ENCODE data around the gene ATL3. TPM values are rescaled to one million over a fixed set of nuclear protein-coding genes. Genes with fewer than 3 reads are reported as not detected.
A peak's percentile ranks its signal among the peaks of the same experiment; 100 is the strongest.
"Not testable (repeated sequence)": the region's sequence is repeated elsewhere in the genome, so short reads cannot be mapped to it uniquely, and the experiment has no call there.

The ATL3 gene, protein sequence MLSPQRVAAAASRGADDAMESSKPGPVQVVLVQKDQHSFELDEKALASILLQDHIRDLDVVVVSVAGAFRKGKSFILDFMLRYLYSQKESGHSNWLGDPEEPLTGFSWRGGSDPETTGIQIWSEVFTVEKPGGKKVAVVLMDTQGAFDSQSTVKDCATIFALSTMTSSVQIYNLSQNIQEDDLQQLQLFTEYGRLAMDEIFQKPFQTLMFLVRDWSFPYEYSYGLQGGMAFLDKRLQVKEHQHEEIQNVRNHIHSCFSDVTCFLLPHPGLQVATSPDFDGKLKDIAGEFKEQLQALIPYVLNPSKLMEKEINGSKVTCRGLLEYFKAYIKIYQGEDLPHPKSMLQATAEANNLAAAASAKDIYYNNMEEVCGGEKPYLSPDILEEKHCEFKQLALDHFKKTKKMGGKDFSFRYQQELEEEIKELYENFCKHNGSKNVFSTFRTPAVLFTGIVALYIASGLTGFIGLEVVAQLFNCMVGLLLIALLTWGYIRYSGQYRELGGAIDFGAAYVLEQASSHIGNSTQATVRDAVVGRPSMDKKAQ
- 14.1 TPM for polyA plus RNA-seq (ENCODE audit: insufficient read length)

DNA sequence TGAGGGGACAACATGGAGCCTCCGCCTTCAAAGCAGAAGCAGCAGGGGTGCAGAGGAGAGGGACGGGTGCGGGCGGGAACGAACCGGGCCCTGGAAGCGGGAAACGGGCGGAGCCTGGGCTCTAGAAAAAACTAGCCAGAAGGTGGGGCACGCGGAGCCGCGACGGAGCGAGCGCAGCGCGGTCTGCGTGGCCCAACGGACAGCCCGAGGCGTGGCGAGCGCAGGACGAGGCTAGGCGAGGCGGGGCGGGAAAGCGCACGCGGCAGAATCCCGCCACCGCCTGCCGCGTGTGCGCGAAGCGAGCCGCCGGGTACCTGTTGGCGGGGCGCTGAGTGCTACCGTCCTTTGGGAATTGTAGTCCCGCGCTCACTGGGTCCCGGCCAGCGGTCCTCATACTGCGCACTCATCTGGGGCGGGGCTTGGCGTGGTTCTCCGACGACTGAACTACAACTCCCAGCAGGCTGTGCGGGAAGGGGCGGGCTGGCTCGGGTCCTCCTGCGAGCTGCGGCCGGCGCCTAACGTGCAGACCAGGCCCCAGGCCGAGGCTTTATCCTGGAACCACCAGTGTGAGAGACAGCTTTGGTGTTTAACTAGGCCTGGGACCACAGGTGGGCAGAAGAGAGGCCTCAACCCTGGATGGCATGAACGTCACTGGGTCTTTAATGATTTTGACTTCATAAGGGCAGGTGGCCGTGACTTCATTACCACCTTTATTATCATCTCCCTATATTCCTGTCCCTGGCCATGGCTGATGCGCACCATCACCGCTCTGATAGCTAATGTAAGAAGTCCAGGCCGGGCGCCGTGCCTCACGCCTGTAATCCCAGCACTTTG, at the start of gene ATL3:
ATL3 (minus strand) TSS at position 55 of the 834 bp plus-strand sequence; CDS start at position 14, 41 bp downstream.
- peak; percentile 96 for DNase-seq

DNA sequence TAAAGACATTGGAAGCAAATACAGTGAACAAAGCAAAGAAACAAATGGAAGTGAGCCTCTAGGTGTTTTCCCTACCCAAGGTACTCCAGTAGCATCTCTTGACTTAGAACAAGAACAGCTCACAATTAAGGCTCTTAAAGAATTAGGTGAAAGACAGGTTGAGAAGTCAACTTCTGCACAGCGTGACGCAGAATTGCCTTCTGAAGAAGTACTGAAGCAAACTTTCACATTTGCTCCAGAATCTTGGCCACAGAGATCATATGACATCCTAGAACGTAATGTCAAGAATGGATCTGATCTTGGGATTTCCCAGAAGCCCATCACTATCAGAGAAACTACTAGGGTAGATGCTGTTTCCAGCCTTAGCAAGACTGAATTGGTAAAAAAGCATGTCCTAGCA, 49.4 kb upstream of the ATL3 start:
- DNase-seq = no peak

DNA sequence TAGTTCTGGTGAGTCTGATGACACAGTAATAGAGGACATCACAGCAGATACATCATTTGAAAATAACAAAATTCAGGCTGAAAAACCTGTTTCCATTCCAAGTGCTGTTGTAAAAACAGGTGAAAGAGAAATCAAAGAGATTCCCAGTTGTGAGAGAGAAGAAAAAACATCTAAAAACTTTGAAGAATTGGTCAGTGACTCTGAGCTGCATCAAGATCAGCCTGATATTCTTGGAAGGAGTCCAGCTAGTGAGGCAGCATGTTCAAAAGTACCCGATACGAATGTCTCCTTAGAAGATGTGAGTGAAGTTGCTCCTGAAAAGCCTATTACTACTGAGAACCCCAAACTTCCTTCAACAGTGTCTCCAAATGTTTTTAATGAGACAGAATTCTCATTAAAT, 48.8 kb upstream of the ATL3 start:
- DNase-seq = no peak

DNA sequence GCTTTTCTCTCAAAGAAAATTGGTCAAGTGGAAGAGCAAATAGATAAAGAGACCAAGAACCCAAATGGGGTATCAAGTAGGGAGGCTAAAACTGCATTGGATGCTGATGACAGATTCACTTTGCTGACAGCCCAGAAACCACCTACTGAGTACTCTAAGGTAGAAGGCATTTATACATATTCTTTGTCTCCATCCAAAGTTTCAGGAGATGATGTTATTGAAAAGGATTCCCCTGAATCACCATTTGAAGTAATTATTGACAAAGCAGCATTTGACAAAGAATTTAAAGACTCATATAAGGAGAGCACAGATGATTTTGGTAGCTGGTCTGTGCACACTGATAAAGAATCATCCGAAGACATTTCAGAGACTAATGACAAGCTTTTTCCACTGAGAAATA, 47.8 kb upstream of the ATL3 start:
- no peak for DNase-seq

DNA sequence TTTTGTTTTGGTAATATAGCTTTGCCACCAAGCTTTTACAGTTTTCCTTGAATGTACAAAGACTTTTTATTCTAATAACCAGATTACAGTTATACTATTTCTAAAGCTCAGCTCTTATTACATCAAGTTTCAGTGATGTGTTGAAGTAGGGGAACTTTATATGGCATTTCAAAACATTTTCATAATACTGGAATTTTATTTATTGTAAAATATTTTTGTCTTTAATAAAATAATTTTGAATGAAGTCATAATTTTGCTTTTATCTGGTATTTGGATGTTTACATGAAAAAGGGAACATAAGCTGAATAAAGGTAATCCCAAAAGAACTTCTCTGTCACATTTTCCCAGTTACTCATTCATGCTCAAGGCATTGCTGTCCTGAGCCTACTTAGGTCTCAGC, 44.9 kb upstream of the ATL3 start:
- DNase-seq = no peak

DNA sequence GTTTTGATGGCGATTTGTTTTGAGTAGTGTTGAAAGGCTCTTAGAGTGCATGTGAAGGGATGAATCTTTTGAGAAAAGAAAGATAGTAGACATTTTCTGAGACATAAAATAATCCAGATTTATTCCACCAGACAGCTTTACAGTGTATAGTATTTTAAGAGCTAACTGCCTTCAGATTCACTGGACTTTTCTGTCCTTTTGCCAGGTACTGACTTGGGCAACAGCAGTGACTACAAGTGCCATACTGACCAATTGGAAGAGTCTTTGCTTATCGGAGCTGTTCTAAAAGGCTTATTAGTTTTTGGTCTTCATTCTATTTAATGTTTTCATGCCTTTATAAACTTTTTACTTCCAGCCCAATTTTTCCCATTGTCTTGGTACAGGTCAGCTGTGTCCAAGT, 42.6 kb upstream of the ATL3 start:
- DNase-seq = no peak

DNA sequence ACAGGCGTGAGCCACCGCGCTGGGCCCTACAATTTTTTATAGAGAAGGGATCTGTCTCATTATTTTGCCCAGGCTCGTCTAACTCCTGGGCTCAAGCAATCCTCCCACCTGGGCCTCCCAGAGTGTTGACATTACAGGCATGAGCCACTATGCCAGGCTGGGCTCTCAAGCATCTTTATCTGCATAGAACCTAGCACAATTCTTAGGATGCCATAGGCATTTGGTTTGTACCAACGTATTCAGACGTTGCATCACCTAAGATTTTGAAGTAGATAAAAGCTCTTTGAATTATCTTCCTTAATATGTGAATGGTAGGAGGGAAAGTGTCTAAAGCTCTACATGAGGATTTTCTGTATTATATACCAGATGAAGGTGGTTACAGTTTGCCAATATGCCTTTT, 40.7 kb upstream of the ATL3 start:
- no peak for DNase-seq

DNA sequence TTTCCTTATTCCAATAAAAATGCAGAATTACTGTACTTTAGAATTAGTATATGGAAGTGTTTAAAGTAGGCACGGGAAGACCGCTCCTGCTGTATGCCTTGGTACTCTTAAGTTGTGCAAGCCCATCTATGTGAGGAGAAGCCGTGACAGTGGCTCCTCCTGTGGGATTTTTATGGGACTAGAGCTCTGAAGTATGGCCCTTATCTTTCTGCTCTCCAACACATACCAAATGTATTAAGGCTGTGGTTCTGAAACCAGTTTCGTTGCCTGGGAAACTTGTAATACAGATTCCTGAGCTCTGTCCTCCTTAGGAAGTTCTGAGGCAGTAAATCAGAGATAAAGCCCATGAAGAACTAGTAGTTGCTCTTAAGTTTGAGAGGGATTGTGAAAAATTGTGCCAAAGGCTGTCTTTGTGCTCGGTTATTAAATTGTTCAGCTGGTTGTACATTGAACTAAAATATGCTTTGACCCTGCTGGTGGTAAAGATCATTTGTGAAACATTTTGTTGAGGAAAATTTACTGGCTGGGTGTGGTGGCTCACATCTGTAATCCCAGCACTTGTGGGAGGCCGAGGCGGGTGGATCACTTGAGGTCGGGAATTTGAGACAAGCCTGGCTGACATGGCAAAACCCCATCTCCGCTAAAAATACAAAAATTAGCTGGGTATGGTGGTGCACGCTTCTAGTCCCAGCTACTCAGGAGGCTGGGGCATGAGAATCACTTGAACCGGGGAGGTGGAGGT, 39.5 kb upstream of the ATL3 start:
- DNase-seq = no peak

DNA sequence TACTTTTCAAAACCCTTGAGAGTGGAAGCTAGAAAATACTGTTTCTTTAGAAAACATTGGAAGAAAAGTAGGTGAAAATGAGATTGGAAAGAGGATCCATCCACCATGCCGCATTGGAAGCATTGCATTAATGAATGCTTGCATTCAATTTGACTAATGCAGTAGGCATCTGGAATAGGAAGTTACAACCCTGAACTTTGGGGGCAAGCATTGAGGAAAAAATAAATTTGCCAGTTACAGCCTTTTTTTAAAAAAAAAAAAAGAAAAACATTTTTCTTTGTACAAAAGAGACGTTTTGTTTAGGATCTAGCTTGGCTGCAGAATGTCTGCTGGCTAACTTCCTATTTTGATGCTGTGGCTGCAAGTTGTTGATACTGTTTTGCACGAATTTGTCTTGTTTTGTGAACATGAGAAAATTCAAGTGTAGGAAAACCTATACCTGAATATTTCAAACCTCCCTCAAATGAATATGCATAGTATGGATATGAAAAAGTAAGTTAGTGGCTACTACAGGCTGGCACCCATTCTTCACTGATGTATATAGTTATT, 38.2 kb upstream of the ATL3 start:
- no peak for DNase-seq

DNA sequence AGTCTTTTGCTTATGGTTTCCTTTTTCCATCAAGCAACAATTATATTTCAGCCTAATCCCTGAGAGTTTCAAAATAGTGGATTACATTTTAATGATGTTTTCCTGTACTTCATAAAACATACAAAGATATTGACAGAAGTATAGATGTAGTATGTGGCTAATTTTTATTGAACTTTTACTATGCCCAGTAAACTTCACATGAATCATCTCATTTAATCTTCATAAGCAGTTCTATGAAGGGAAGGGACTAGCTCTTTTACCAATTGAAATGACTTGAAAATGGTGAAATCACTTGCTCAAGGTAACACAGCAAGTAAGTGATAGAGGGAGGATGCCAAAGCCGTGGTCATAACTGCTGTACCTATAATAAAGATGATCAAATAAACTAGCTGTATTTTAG, 37.6 kb upstream of the ATL3 start:
- no peak for DNase-seq

DNA sequence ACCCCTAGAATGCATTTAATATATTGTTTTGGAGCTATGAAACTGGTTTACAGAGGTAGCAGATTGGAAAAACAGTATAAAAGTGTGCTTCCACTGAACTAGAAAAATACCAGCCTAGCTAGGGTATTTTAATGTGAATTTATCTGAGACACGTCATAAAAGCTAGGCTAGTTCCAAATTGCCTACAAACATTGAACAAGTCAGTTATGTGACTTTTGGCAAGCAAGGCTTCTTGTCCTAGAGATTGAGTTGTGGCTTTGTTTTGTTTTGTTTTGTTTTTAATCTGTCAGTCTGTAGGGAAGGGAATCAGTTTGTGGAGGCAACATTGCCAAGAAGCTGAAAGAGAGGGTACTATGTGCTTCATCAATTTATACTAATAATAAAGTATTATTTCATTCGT, 34.4 kb upstream of the ATL3 start:
- DNase-seq = no peak

DNA sequence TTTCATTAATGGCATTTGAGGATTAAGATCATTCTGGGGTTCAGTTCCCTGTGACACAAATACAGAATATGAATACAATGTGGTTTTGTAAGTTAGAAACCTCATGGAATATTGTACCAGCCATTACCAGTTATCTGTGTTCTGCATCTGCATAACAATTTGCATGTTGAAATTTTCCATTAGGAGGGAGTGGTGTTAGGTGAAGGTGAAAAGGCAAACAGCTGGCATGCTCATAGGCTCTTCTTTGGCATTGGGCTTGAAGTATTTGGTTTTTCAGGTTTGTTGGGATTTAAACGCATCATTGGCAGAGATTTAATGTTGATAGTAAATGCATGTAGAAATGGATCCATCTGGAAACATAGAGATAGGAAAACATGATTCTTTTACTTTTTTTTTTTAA, 28.7 kb upstream of the ATL3 start:
- no peak for DNase-seq

DNA sequence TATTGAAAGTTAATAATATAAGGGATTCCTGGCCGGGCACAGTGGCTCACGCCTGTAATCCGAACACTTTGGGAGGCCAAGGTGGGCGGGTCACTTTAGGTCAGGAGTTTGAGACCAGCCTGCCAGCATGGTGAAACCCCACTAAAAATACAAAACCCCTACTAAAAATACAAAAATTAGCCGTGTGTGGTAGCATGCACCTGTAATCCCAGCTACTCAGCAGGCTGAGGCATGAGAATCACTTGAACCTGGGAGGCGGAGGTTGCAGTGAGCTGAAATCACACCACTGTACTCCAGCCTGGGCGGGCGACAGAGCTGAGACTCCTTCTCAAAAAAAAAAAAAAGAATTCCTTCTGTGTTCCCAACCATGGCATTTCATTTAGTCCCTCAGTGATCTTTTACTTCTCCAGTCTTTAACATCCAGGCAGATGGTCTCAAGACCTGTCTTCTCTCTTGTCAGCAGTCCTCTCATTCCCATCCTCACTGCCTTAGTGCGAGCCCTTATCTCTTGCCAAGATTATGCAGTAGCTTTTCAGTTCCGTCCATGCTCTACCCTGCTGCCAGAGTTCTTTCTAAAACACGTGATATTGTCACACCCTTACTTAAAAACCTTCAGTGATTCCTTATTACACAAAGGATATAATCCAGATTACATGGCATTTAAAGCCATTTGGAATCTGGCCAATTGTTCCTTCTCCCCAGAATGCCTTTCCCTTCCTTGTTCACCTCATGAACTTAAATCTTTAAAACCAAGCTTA, 28.0 kb upstream of the ATL3 start:
- no peak for DNase-seq

DNA sequence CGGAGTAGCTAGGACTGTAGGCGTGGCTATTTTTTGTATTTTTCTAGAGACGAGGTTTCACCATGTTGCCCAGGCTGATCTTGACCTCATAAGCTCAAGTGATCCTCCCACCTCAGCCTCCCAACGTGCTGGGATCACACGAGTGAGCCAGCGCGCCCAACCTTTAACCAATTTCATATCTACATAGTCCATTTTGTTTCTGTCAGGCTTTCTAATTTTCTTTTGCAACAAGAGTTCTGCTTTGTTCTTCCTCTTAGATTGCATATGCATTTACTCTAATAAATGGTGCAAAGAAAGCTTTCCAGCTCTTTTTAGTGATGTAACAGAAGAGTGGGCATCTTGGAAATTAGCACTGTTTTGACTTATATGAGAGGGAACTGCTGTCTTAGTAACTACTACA, 23.4 kb upstream of the ATL3 start:
- no peak for DNase-seq

DNA sequence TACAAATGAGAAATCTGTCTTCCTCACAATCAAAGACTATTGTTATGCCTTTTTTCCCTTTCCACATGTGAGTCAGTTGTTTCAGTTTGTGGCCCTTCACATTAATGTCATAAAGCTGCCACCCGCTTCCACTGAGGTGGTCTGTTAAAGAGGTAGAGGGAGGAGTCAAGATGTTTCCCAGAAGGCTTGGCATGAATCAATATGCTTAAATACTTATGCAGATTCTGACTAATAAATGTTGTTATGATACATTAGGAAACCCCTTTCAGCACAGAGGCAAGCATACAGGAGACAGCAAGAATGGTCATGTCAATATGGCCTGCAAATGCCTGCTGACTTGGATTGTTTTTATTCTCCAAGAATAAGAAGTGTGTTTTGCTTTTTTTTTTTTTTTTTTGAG, 16.7 kb upstream of the ATL3 start:
- DNase-seq = no peak

DNA sequence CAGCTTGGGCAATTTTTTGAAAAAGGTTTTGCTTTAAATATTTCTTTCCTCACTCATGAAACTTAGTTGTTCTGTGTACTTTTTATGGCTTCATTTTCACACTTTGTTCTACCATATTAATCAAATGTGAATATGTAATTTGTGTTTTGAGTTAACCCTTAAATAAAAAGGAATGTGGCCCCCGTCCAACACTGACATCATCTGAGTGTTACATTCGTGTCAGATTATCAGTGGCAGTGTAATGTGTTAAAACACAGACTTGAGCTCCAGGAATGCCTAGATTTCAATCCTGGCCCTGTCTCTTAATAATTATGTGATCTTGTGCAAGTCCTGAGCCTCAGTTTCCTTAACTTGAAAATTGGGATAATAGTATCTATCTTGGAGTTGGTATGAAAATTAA, 15.8 kb upstream of the ATL3 start:
- DNase-seq = no peak

DNA sequence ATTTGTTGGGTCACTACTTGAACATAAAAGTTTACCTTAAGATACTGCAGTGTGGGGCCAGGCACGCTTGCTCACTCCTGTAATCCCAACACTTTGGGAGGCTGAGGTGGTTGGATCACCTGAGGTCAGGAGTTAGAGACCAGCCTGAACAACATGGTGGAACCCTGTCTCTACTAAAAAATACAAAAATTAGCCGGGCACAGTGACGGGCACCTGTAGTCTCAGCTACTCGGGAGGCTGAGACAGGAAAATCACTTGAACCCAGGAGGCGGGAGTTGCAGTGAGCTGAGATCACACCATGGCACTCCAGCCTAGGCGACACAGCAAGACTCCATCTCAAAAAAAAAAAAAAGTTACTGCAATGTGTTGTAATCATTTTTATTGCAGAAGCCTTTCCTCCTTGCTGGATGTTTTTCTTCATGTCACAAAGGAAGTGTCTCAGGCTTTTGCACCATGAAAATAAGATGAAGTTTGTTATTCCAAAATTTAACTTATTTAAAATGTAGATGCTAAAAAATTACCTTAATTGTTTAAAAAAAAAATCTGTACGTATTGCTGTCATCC, 14.1 kb upstream of the ATL3 start:
- DNase-seq = not testable (repeated sequence)

DNA sequence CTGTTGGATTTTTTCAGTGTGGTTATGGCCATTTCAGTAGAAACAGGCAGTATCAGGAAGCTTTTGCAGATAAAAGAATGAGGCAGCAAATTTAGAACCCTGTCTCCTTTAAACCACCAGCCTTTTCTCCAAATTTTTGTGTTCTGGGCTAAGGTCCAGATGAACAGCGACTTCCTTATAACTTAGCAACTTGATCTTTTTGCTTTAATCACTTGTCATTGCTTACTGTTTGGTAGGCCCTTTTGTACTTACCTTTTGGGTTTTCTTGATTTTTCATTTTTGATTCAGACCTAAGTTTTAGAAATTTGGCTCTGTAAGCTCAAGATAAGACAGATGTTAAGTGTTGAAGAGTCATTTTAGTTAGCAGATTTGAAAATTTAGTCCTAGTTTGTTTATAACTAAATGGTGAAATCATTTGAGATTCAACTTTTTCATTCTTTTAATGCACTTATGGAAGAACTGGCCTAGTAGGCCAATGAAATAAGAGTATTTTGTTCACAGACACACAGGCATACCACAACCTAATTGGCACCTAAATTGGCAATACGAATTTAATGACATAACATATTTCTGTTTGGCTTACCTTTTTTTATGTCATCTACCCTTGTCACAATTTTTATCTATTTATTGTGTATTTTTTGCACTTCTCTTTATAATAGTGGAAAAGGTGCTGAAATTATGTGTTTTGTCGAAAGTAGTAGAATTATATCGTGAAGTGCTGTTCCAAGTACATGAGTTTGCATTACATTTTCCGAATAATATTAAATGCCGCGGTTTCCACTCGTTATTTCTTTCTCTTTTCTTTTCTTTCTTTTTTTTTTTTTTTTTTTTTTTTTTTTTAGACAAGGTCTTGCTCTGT, 12.2 kb upstream of the ATL3 start:
- peak; percentile 27 for DNase-seq

DNA sequence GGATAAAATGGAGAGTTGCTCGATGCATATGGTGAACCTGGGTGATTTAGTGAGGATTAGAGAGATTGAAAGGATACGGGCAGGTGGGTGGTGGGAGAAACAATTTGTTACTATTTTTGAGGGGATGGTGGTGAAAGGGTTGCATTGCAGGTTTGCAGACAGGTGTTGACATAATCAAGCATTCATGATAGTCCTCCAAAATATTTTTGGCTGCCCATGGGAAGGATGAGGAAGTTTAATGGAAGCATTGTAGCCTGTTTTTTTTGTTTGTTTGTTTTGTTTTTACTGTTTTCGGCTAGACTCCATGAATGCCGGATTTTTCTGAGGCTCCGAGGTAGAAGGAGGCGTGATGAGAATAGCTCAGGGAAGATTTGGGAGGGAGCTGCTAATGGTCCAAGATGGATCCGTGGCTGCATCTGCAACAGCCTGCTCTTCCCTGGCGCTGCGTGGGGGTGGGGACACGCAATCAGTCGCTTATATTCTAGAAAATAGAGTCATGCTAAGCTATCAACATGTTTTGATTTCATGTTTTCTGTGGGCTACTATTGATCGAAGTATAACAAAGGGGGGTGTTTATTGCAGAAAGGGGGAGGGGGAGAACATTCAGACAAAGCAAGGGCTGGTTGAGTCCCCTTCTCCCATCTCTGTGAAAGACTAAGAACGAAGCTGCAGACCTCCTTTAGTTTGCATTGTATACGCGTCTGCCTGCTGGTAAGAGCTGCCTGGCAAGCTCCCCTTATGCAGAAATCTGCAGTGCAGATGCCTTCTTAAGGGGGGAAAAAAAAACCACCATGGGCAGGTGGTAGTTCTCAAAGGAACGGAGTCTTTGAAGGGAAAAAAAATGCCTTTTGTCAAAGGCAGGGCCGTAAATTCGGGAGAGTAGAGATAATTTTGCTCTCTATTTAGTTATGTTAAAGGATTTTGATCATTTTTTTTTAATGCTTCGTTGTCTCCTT, 11.2 kb upstream of the ATL3 start:
- peak; percentile 50 for DNase-seq
